Measurements from ENCODE around the gene RAD18.

Gene RAD18

DNA sequence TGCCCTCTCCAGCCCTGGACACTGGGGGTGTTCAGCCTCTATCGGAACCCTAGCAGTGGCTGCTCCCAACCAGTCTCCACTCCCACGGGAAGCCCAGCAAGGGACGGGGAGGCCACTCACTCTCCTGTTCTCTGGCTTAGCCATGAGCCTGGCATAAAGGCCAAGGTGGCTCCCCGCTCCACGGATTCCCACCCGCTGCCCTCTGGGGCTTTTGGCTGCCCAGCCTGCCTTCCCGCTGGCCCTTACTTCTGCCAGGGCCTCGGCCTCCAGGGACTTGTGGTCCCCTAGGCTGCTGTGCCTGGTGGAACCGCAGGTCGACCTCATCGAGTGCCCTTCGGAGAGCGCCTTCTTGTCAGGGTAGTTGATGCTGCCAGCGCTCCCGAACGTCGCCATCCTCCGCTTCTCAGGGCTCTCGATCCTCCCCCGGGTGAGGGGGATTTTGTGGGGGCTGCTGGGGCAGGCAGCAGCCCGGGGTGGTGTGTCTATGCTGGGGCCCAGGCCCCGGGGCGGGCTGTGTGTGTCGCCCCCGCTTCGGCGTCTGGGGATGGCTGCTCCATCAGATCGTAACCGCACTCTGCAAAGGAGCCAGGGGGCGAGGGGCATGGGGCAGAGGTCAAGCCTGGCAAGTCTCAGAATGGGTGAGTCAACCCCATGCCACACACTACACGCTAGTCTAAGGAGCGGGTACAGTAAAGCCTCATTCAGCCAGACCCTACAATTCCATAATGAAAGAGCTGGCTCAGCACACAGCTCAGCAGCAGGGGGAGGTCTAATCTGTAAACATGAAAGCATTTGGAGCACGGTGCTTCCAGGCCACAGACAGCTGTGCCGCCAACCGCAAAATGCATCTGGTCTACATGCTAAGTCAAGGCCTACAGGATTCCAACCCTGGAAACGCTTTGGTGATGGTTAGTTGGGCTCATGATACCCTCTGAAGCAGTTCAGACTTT is 27.3 kb upstream of the RAD18 start:
- no peak for ATAC-seq
- TF ChIP-seq, protein P1, sequence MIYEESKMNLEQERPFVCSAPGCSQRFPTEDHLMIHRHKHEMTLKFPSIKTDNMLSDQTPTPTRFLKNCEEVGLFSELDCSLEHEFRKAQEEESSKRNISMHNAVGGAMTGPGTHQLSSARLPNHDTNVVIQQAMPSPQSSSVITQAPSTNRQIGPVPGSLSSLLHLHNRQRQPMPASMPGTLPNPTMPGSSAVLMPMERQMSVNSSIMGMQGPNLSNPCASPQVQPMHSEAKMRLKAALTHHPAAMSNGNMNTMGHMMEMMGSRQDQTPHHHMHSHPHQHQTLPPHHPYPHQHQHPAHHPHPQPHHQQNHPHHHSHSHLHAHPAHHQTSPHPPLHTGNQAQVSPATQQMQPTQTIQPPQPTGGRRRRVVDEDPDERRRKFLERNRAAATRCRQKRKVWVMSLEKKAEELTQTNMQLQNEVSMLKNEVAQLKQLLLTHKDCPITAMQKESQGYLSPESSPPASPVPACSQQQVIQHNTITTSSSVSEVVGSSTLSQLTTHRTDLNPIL (CRISPR knock-in tag; IDR thresholded peaks at IDR 0.05; ENCODE audit: low read depth) = no peak
- TF ChIP-seq TOX (CRISPR knock-in tag; IDR thresholded peaks at IDR 0.05; ENCODE audit: borderline replicate concordance) (no peak), ZNF70 (CRISPR knock-in tag; IDR thresholded peaks at IDR 0.05) (no peak), PPARA (CRISPR knock-in tag; IDR thresholded peaks at IDR 0.05; ENCODE audit: borderline replicate concordance) (no peak), ESRRG (CRISPR knock-in tag; IDR thresholded peaks at IDR 0.05) (no peak), TSHZ2 (CRISPR knock-in tag; IDR thresholded peaks at IDR 0.05) (no peak), BACH2 (CRISPR knock-in tag; IDR thresholded peaks at IDR 0.05; ENCODE audit: borderline replicate concordance) (no peak)

- TF ChIP-seq PPARA (CRISPR knock-in tag; IDR thresholded peaks at IDR 0.05; ENCODE audit: borderline replicate concordance) (no peak), ZFP30 (CRISPR knock-in tag; IDR thresholded peaks at IDR 0.05) (no peak), TCF4 (CRISPR knock-in tag; IDR thresholded peaks at IDR 0.05; ENCODE audit: borderline replicate concordance) (no peak), GLIS3 (CRISPR knock-in tag; IDR thresholded peaks at IDR 0.05) (no peak), ISL1 (CRISPR knock-in tag; IDR thresholded peaks at IDR 0.05) (no peak), ZNF8 (CRISPR knock-in tag; IDR thresholded peaks at IDR 0.05) (no peak)
- TF ChIP-seq, protein P1 (CRISPR knock-in tag; IDR thresholded peaks at IDR 0.05; ENCODE audit: low read depth) = no peak
- no peak for ATAC-seq
These were observed 25.7 kb upstream of the RAD18 start for GRCh38 chr3:8988791-8989558.

DNA sequence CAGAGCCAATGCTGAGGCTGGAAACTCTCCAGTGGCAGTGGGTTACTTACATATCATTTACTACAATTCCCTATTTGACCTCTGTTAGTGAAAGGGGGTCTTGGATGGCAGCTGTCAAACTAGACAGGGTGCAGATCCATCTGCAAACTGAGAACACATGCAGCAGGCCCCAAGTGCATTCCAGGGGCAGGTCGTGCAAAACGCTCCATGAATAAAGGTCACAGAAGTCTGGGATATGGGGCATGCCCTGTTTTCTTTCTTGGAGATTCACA is 25.0 kb upstream of the RAD18 start:
- peak; percentile 13; the same call in 2 of the 3 replicates for ATAC-seq
- TF ChIP-seq ZNF8 (CRISPR knock-in tag; IDR thresholded peaks at IDR 0.05) (no peak), ZNF70 (CRISPR knock-in tag; IDR thresholded peaks at IDR 0.05) (no peak), CSDC2 (CRISPR knock-in tag; IDR thresholded peaks at IDR 0.05) (no peak), ARNTL (CRISPR knock-in tag; IDR thresholded peaks at IDR 0.05; ENCODE audit: borderline replicate concordance, low read depth) (no peak), ZC3H10 (CRISPR knock-in tag; IDR thresholded peaks at IDR 0.05) (no peak), ZNF565 (CRISPR knock-in tag; conservative IDR thresholded peaks at IDR 0.05; ENCODE audit: low read depth) (no peak), SNAI2 (CRISPR knock-in tag; IDR thresholded peaks at IDR 0.05) (no peak), POU6F1 (CRISPR knock-in tag; IDR thresholded peaks at IDR 0.05; ENCODE audit: borderline replicate concordance, low read depth) (no peak), ZFP30 (CRISPR knock-in tag; IDR thresholded peaks at IDR 0.05) (no peak), RARB (CRISPR knock-in tag; IDR thresholded peaks at IDR 0.05) (no peak), TCF4 (CRISPR knock-in tag; IDR thresholded peaks at IDR 0.05; ENCODE audit: borderline replicate concordance) (no peak), GLIS3 (CRISPR knock-in tag; IDR thresholded peaks at IDR 0.05) (no peak)
- TF ChIP-seq, protein P1 (CRISPR knock-in tag; IDR thresholded peaks at IDR 0.05; ENCODE audit: low read depth) = no peak
- TF ChIP-seq, protein P2, sequence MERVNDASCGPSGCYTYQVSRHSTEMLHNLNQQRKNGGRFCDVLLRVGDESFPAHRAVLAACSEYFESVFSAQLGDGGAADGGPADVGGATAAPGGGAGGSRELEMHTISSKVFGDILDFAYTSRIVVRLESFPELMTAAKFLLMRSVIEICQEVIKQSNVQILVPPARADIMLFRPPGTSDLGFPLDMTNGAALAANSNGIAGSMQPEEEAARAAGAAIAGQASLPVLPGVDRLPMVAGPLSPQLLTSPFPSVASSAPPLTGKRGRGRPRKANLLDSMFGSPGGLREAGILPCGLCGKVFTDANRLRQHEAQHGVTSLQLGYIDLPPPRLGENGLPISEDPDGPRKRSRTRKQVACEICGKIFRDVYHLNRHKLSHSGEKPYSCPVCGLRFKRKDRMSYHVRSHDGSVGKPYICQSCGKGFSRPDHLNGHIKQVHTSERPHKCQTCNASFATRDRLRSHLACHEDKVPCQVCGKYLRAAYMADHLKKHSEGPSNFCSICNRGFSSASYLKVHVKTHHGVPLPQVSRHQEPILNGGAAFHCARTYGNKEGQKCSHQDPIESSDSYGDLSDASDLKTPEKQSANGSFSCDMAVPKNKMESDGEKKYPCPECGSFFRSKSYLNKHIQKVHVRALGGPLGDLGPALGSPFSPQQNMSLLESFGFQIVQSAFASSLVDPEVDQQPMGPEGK (CRISPR knock-in tag; IDR thresholded peaks at IDR 0.05; ENCODE audit: borderline replicate concordance) = no peak
- TF ChIP-seq, protein P3, sequence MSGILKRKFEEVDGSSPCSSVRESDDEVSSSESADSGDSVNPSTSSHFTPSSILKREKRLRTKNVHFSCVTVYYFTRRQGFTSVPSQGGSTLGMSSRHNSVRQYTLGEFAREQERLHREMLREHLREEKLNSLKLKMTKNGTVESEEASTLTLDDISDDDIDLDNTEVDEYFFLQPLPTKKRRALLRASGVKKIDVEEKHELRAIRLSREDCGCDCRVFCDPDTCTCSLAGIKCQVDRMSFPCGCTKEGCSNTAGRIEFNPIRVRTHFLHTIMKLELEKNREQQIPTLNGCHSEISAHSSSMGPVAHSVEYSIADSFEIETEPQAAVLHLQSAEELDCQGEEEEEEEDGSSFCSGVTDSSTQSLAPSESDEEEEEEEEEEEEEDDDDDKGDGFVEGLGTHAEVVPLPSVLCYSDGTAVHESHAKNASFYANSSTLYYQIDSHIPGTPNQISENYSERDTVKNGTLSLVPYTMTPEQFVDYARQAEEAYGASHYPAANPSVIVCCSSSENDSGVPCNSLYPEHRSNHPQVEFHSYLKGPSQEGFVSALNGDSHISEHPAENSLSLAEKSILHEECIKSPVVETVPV (CRISPR knock-in tag; IDR thresholded peaks at IDR 0.05) = no peak

Measured in SK-N-SH treated with all-trans-retinoic acid at 6 μM for 48 hours (cell line).